ENCODE results near the gene PLEKHG4. TPM values are rescaled to one million over a fixed set of nuclear protein-coding genes. Genes with fewer than 3 reads are reported as not detected.
A peak's percentile ranks its signal among the peaks of the same experiment; 100 is the strongest.

Gene PLEKHG4
- total and polyA plus RNA-seq, 7 donors, result 1.4 to 7.9 (median 3.5) TPM

GRCh38 chr16:67277294-67277998, 1.9 kb upstream of the PLEKHG4 start:
- Histone ChIP-seq H3K9me3 (no peaks in the 10 kb centered on the region), H3K4me1 (peaks cover 0 to 31% (median 12%) of the 10 kb centered on the region in 4 donors), H3K36me3 (no peaks in the 10 kb centered on the region), H3K27ac (peak overlapping the region in 3 of 4 donors; percentile 25 to 70 (median 61)), H3K27me3 (peaks cover 0 to 5% (median 5%) of the 10 kb centered on the region in 3 donors), H3K4me3 (no peak overlapping the region)
- intact Hi-C loops (cut with DNase I), result loop anchor here (5.0 kb wide), 1 partner anchor 120 kb away; no protein-coding TSS in a partner anchor
- WGBS, 2 donors, result 89 to 91% methylated on average over 4 of the region's 4 CpGs
- DNase-seq, result peak; percentile 74
- no peak for TF ChIP-seq CTCF (IDR thresholded peaks at IDR 0.05)
- TF ChIP-seq POLR2AphosphoS5 (IDR thresholded peaks at IDR 0.05), result no peak
- TF ChIP-seq POLR2A (IDR thresholded peaks at IDR 0.05), result no peak
- TF ChIP-seq EP300 (IDR thresholded peaks at IDR 0.05), result no peak

- Histone ChIP-seq H3K27me3 (peaks cover 0 to 5% (median 5%) of the 10 kb centered on the region in 3 donors), H3K4me1 (peaks cover 0 to 31% (median 12%) of the 10 kb centered on the region in 4 donors), H3K27ac (peak overlapping the region; percentile 25 to 70 (median 50)), H3K4me3 (peak overlapping the region; percentile 36 to 67 (median 50)), H3K9me3 (no peaks in the 10 kb centered on the region), H3K36me3 (no peaks in the 10 kb centered on the region)
- intact Hi-C loops (cut with DNase I), result loop anchor here (5.0 kb wide), 1 partner anchor 119 kb away; no protein-coding TSS in a partner anchor
- TF ChIP-seq POLR2A (IDR thresholded peaks at IDR 0.05), result no peak
- DNase-seq, result no peak
- 35 to 62% methylated on average over 13 of the region's 13 CpGs for WGBS, 2 donors
Measured at GRCh38 chr16:67277999-67278772, 1.1 kb upstream of the PLEKHG4 start.

- peak overlapping the region; percentile 25 to 70 (median 50) for H3K27ac ChIP-seq
- DNase-seq, result no peak
- H3K4me1 ChIP-seq, result peaks cover 0 to 31% (median 12%) of the 10 kb centered on the region in 4 donors
- intact Hi-C loops (cut with DNase I), result loop anchor here (5.0 kb wide), 1 partner anchor 118 kb away; no protein-coding TSS in a partner anchor
- peak overlapping the region; percentile 36 to 67 (median 50) for H3K4me3 ChIP-seq
- no peaks in the 10 kb centered on the region for H3K36me3 ChIP-seq
- H3K27me3 ChIP-seq, result peaks cover 0 to 5% (median 5%) of the 10 kb centered on the region in 3 donors
- 1 to 2% methylated on average over 42 of the region's 42 CpGs for WGBS, 2 donors
- TF ChIP-seq CTCF (IDR thresholded peaks at IDR 0.05) (no peak), POLR2AphosphoS5 (IDR thresholded peaks at IDR 0.05) (no peak)
- no peaks in the 10 kb centered on the region for H3K9me3 ChIP-seq
Measured at GRCh38 chr16:67278773-67279295, 498 bp upstream of the PLEKHG4 start.

- H3K27ac ChIP-seq, result no peak overlapping the region
- TF ChIP-seq EP300 (IDR thresholded peaks at IDR 0.05) (no peak), POLR2A (IDR thresholded peaks at IDR 0.05) (no peak), POLR2AphosphoS5 (IDR thresholded peaks at IDR 0.05) (no peak), CTCF (IDR thresholded peaks at IDR 0.05) (no peak)
Measured at GRCh38 chr16:67280090-67281015, 1.0 kb downstream of the PLEKHG4 start.

More at GRCh38 chr16:67280090-67281015, 1.0 kb downstream of the PLEKHG4 start:
- DNase-seq, result no peak
- WGBS, 2 donors, result 93 to 95% methylated on average over 15 of the region's 15 CpGs
- no peaks in the 10 kb centered on the region for H3K9me3 ChIP-seq
- peaks cover 0 to 5% (median 5%) of the 10 kb centered on the region in 3 donors for H3K27me3 ChIP-seq
- H3K36me3 ChIP-seq, result no peaks in the 10 kb centered on the region
- H3K4me3 ChIP-seq, result no peak overlapping the region
- intact Hi-C loops (cut with DNase I), result no loop called here
- peaks cover 0 to 31% (median 12%) of the 10 kb centered on the region in 4 donors for H3K4me1 ChIP-seq

Data from sigmoid colon (tissue), 7 donors.